ENCODE results near the gene SSBP3.

DNA sequence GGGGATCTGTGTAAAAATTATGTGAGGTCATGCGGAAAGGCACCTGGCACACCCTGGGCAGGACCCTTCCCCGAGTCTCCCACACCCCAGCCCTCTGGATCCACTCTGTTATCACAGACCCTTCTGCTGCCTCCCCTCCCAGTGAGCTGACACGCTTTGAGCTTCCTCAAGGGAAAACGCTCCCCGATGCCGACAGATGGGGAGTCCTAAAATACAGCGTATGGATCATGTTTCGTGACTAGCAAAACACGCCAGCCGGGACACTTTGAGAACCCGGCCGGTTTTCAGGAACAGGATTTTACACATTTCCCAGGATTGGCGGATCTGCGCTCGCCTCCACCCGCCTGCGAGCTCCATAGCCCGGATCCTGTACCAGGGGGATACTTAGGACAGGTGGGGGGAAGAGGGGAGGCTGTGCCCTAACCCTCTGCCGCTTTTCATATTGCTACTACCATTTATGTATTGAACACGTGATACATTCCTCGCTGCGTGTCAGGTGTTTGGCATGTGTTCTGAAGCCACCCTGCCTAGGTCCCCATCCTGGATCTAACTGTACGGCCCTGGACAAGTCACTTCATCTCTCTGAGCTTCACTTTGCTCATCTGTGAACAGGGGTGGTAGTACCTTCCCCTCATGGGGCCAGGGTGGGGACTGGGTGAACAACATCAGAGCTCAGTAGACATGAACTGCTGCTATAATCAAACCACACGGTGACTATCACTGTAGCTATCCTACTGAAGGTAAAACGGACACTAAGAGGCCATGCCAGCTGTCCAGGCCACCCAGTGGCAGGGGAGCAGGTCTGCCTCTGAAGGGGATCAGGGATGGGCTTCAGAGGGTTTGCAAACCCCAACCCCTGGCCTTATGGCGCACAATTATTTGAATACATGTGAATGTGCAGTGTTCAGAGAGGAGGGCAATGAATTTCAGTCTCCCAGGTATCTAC is 63.2 kb downstream of the SSBP3 start:
- TF ChIP-seq, protein P1, sequence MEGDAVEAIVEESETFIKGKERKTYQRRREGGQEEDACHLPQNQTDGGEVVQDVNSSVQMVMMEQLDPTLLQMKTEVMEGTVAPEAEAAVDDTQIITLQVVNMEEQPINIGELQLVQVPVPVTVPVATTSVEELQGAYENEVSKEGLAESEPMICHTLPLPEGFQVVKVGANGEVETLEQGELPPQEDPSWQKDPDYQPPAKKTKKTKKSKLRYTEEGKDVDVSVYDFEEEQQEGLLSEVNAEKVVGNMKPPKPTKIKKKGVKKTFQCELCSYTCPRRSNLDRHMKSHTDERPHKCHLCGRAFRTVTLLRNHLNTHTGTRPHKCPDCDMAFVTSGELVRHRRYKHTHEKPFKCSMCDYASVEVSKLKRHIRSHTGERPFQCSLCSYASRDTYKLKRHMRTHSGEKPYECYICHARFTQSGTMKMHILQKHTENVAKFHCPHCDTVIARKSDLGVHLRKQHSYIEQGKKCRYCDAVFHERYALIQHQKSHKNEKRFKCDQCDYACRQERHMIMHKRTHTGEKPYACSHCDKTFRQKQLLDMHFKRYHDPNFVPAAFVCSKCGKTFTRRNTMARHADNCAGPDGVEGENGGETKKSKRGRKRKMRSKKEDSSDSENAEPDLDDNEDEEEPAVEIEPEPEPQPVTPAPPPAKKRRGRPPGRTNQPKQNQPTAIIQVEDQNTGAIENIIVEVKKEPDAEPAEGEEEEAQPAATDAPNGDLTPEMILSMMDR (IDR thresholded peaks at IDR 0.05; ENCODE audit: low read depth, low read length) = no peak
- no peak for TF ChIP-seq EZH2phosphoT487 (IDR thresholded peaks at IDR 0.05; ENCODE audit: low read depth)
